GM10248 (cell line): Measurements from ENCODE around the gene TIMP4.

Experiments used
- CTCF ChIA-PET: fragments of 300-600 bp; sonication (Branson Sonifier 250); formaldehyde crosslinking; extraction: SDS; loops from one replicate; lab custom pipeline; 2021; ENCODE audit warnings: antibody characterized with exemption; lab: Yijun Ruan, JAX
- POLR2A ChIA-PET: fragments of 350-650 bp; sonication (Branson Sonifier 250); formaldehyde crosslinking; extraction: SDS; loops from one replicate; lab custom pipeline; 2020; ENCODE audit warnings: antibody characterized with exemption; lab: Yijun Ruan, JAX
- DNase-seq: peaks from one replicate; pipeline ENCODE4 v3.0.0; 2012; ENCODE audit errors: extremely low spot score
- TF ChIP-seq, protein P1 (sequence below): IDR thresholded peaks from 2 replicates; pipeline ENCODE4 v1.5.1; 2012; ENCODE audit warnings: mild to moderate bottlenecking, low read depth; ENCODE audit errors: extremely low read depth, missing control alignments, control extremely low read depth

The TIMP4 gene

DNA sequence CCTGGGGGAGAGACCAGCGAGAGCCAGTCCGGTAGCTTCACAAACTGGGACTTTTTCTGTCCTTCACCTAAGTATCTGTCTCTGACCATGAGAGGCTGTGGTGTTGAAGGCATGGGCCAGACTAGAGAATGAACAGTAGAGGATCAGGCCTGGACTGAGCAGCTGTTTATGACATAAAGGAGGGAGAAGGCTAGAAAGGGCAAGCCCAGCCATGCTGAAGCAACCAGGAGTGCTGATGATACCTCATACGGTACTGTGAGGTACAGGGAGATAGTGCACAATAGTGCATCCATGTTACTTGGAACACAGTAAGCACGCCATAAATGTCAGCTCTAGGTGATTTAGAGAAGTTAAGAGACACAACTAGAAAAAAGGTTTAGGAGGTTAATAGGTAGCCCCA lies 22.6 kb upstream of the TIMP4 start:
- POLR2A ChIA-PET = no interaction called here
- CTCF ChIA-PET = interaction anchor here (1.0 to 8.7 kb wide), 5 partner anchors 9 to 499 kb away, joined by 3 to 141 read pairs (median 9); no protein-coding TSS in a partner anchor
- DNase-seq = no peak
- TF ChIP-seq, protein P1, sequence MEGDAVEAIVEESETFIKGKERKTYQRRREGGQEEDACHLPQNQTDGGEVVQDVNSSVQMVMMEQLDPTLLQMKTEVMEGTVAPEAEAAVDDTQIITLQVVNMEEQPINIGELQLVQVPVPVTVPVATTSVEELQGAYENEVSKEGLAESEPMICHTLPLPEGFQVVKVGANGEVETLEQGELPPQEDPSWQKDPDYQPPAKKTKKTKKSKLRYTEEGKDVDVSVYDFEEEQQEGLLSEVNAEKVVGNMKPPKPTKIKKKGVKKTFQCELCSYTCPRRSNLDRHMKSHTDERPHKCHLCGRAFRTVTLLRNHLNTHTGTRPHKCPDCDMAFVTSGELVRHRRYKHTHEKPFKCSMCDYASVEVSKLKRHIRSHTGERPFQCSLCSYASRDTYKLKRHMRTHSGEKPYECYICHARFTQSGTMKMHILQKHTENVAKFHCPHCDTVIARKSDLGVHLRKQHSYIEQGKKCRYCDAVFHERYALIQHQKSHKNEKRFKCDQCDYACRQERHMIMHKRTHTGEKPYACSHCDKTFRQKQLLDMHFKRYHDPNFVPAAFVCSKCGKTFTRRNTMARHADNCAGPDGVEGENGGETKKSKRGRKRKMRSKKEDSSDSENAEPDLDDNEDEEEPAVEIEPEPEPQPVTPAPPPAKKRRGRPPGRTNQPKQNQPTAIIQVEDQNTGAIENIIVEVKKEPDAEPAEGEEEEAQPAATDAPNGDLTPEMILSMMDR = no peak

DNA sequence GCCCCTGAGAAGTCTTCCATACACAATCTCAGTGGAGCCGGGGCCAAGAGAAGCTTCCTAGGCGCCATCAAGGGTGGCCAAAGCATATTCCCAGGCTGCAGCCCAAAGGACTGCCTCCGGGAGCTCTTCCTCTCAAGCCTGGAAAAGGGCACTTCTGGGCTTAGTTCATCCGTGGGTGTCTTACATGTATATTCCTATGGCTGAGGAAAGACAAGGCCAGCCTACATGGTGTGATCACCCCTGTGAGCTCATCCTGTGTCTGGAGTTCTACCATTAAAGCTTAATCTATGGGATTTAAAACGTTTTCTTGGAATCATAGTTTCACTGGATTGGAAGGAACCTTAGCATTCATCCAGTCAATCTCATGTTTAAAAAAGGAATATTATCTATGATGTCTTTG lies 21.9 kb upstream of the TIMP4 start:
- ChIA-PET CTCF (interaction anchor here (0.9 to 8.7 kb wide), 5 partner anchors 8 to 299 kb away, joined by 3 to 141 read pairs (median 9); no protein-coding TSS in a partner anchor), POLR2A (no interaction called here)
- TF ChIP-seq, protein P1 = no peak
- no peak for DNase-seq

DNA sequence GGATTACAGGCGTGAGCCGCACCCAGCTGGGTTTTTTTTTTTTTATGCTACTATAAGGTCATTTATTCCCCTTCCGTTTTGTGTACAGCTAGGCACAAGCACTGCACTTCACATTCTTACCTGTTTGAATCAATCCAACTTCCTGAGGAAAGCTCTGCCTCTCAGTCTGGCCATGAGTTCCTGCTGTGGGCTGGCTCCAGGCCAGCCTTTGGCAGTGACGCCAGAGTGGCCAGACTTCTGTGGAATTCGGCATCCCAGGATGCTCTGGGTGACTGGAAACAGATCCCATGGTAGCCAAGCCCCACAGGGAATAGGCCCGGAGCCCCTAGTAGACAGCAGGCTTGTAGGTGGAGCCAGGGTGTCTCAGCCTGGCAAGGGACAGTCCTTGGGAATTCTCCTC lies 21.5 kb upstream of the TIMP4 start:
- ChIA-PET CTCF (interaction anchor here (0.9 to 8.7 kb wide), 4 partner anchors 8 to 43 kb away, joined by 3 to 141 read pairs (median 40); no protein-coding TSS in a partner anchor), POLR2A (no interaction called here)
- TF ChIP-seq, protein P1 = no peak
- DNase-seq = no peak

DNA sequence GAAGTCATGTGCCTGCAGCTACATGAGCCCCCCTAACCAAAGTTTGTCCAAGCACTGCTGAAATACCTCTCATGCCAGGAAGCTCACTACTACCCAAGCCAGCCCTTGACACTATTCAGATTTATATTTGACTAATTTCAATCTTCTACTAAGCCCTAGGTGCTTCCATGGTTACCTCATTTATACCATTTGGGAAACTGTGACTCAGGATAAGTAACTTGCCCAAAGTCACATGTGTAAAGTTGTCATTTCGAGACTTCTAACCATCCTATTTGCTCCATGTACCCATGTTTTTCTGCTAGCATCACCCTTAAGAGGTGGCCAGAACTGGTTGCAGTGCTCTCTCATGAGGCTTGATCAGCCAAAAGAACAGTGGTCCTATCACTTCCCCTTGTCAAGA lies 20.7 kb upstream of the TIMP4 start:
- TF ChIP-seq, protein P1 = no peak
- DNase-seq = no peak
- ChIA-PET CTCF (interaction anchor here (1.1 to 8.7 kb wide), 5 partner anchors 9 to 43 kb away, joined by 3 to 141 read pairs (median 23); no protein-coding TSS in a partner anchor), POLR2A (no interaction called here)

DNA sequence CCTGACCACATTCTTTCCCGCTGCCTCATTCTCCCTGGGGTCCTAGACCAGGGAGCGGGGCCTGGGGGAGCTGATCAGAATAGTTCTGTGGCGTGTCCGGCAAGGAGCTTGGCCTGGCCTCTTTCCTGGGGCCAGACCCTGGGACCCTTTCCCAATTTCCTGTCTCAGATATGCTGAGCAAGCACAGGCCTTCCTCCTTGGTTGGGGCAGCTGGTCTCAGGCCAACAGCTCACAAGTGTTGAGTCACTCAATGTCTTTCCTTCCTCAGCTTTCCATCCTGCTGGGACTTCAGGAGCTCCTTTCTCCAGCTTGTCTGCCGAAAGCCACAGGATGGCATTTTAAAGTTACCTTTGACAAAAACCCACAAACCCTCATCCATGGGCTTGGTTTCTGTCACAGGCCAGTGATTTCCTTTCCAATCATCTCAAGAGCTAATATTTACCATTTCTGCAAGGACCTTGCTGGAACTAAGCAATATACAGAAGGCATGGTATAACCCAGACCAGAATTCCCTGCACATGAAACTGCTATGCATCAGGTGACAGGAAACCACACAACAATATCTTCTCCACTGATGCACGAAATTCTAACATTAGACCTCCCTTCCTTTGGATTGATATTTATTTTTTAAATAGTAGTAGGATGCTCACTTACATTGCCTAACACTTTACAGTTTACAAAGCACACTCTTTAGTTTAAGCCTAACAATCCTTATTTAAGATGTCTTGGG lies 19.5 kb upstream of the TIMP4 start:
- CTCF ChIA-PET = interaction anchor here (1.0 to 8.7 kb wide), 11 partner anchors 8 to 306 kb away, joined by 3 to 141 read pairs (median 23); partner anchors contain the start of genes TIMP4 and TSEN2
- POLR2A ChIA-PET = no interaction called here
- TF ChIP-seq, protein P1 = no peak
- DNase-seq = no peak

DNA sequence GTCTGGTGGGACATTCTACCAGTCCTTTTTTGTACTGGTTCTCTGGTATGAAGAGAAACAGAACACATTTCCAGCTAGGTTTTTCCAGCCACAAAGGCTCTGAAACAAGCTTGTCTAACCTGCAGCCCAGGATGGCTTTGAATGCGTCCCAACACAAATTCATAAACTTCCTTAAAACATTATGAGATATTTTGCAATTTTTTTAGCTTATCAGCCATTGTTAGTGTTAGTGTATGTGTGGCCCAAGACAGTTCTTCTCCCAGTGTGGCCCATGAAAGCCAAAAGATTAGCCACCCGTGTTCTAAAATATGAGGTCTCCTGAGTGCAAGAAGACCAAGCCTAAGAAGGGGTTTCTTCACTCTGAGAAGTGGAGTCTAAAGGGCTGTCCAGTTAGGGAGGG lies 18.4 kb upstream of the TIMP4 start:
- no peak for DNase-seq
- POLR2A ChIA-PET = no interaction called here
- TF ChIP-seq, protein P1 = no peak
- CTCF ChIA-PET = interaction anchor here (0.9 to 8.7 kb wide), 16 partner anchors 8 to 307 kb away, joined by 3 to 141 read pairs (median 9); partner anchors contain the start of genes TIMP4 and TSEN2
